Stimulated activated naive B cell treated with anti-CD40 and anti-IgM and Interleukin-4, amounts not matched to agents 10 μg/mL and 1 μg/mL and 100 μg/mL, for 72 hours (primary cell): Measurements from ENCODE around the gene OR2Z1.
A peak's percentile ranks its signal among the peaks of the same experiment; 100 is the strongest.

Experiments
- ATAC-seq, 2 donors: fragments of 150-1000 bp; cut with Tn5 transposase; replicated peaks; 2 replicates each; pipeline ENCODE4 v1.10.0; 2021; ENCODE audit warnings: moderate library complexity in 1 of 2
- DNase-seq: peaks from one replicate; pipeline ENCODE4 v3.0.0; 2021
- H3K27ac Mint-ChIP-seq: one replicate; pipeline ENCODE4 v1.8.0; 2022; ENCODE audit warnings: mild to moderate bottlenecking, mixed read lengths
- H3K27me3 Mint-ChIP-seq, 2 donors: one replicate each; pipeline ENCODE4 v1.8.0; 2022; ENCODE audit warnings: mixed read lengths in 2 of 2
- H3K36me3 Mint-ChIP-seq, 2 donors: one replicate each; pipeline ENCODE4 v1.8.0; 2022; ENCODE audit warnings: mixed read lengths in 2 of 2, mild to moderate bottlenecking in 1 of 2
- H3K4me1 Mint-ChIP-seq, 2 donors: one replicate each; pipeline ENCODE4 v1.8.0; 2022; ENCODE audit warnings: mixed read lengths in 2 of 2, mild to moderate bottlenecking in 1 of 2
- H3K4me3 Mint-ChIP-seq, 2 donors: one replicate each; pipeline ENCODE4 v1.8.0; 2022; ENCODE audit warnings: mild to moderate bottlenecking in 2 of 2, mixed read lengths in 2 of 2, moderate library complexity in 1 of 2
- H3K9me3 Mint-ChIP-seq, 2 donors: one replicate each; pipeline ENCODE4 v1.8.0; 2022; ENCODE audit warnings: mixed read lengths in 2 of 2, mild to moderate bottlenecking in 1 of 2

OR2Z1 gene, protein sequence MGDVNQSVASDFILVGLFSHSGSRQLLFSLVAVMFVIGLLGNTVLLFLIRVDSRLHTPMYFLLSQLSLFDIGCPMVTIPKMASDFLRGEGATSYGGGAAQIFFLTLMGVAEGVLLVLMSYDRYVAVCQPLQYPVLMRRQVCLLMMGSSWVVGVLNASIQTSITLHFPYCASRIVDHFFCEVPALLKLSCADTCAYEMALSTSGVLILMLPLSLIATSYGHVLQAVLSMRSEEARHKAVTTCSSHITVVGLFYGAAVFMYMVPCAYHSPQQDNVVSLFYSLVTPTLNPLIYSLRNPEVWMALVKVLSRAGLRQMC

DNA sequence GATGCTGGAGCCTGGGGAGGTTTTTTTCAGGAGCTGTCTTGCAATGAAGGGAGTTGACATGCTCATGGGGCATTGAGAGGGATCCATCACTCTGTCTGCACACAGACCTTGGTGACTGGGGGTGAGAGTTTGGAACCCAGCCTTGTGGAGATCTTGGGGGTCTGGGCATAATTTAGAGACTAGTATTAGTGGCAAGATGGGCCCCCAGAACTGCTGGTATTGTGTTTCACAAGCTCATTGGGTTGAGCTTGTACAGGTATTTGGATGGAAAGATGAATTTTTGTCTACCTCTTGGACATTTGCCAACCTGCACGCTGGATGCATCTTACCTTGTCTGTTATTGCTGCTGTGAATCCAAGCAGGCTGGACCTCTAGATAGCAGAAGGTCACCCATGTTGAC lies at the start of gene OR2Z1:
OR2Z1 (plus strand) TSS at position 301 of the 400 bp plus-strand sequence. CDS start 9,395 bp downstream, outside the sequence.
- Mint-ChIP-seq H3K4me1 (no peaks in the 10 kb centered on the region), H3K27me3 (peaks cover 12 to 29% of the 10 kb centered on the region in 2 donors), H3K27ac (no peak within 1 kb of the TSS), H3K4me3 (no peak within 1 kb of the TSS), H3K9me3 (peaks cover 7 to 9% of the 10 kb centered on the region in 2 donors), H3K36me3 (no peaks in the 10 kb centered on the region)
- no peak for DNase-seq
- ATAC-seq: no peak

DNA sequence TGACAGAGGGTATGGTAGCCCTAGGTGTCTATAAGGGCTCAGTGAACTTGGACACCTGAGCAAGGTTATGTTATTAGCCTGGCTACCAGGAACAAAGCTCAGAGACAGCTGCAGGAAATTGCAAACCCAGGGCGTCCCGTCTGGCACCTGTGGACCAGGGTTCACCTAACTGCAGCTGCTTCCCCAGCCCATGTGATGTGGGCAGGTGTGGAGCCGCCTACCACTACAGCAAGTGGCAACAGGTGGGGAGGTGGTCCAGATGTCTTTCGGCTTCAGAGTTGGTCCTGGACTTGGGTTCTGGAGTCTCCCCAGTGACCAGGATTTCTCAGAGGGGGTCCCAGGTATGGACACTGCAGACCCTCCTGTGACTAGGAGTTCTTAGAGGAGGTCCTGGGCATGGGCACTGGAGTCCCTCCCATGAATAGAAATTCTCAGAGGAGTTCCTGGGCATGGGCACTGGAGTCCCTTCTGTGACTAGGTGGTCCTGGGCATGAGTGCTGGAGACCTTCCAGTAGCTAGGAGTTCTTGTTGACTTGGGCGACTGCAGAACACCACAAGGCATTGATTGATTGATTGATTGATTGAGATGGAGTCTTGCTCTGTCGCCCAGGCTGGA lies 48.0 kb upstream of the OR2Z1 start:
- ATAC-seq (no peak), DNase-seq (no peak)
- Mint-ChIP-seq H3K4me3 (no peak overlapping the region), H3K27me3 (peaks cover 0 to 5% of the 10 kb centered on the region in 2 donors), H3K36me3 (peaks cover 0 to 2% of the 10 kb centered on the region in 2 donors), H3K27ac (no peak overlapping the region), H3K9me3 (peaks cover 5 to 10% of the 10 kb centered on the region in 2 donors), H3K4me1 (peaks cover 9 to 16% of the 10 kb centered on the region in 2 donors)

DNA sequence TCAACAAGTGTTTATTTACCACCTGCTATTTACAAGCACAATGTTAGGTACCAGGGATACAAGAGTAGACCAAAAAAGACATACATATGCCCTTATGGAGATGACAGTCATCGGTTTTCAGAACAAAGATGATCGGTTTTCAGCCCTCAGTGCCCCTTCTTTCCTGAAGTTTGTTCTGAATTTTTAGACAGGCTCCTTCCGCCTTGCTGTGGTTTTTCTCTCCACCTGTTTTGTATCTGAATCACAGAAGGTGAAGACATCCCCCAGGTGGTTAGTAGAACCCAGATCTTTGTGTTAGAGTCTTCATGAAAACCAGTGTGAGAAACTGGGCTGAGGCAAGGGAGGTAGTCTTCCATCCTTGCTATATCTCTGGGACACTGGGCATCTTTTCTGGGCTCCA lies 46.4 kb upstream of the OR2Z1 start:
- peaks cover 0 to 2% of the 10 kb centered on the region in 2 donors for H3K36me3 Mint-ChIP-seq
- ATAC-seq: no peak
- H3K9me3 Mint-ChIP-seq: peaks cover 6 to 11% of the 10 kb centered on the region in 2 donors
- no peak overlapping the region for H3K4me3 Mint-ChIP-seq
- peaks cover 8 to 11% of the 10 kb centered on the region in 2 donors for H3K4me1 Mint-ChIP-seq
- peaks cover 0 to 5% of the 10 kb centered on the region in 2 donors for H3K27me3 Mint-ChIP-seq
- no peak overlapping the region for H3K27ac Mint-ChIP-seq
- no peak for DNase-seq

DNA sequence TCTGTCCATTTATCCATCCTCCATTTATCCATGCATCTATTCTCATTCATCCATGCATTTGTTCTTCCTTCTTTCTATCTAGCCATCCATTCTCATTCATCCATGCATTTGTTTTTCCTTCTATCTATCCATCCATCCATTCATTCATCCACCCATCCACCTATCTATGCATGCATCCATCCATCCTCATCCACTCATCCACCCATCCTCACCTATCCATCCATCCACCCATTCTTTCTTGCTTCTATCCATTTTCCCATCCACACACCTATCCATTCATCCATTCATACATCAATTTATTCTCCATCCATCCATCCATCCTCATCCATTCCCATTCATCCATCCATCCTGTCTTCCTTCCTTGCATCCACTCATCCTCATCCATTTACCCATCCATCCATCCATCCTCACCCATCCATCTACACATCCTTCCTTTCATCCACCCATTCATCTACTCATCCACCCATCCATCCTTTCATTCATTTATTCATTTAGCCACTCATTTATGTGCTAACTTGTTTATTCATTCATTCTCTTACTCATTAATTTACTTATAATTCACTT lies 43.1 kb upstream of the OR2Z1 start:
- no peak for DNase-seq
- Mint-ChIP-seq H3K36me3 (peaks cover 0 to 2% of the 10 kb centered on the region in 2 donors), H3K4me1 (peaks cover 0 to 3% of the 10 kb centered on the region in 2 donors), H3K27me3 (peaks cover 15% of the 10 kb centered on the region in 2 donors), H3K4me3 (no peak overlapping the region), H3K9me3 (peaks cover 11 to 14% of the 10 kb centered on the region in 2 donors), H3K27ac (no peak overlapping the region)
- no peak for ATAC-seq

DNA sequence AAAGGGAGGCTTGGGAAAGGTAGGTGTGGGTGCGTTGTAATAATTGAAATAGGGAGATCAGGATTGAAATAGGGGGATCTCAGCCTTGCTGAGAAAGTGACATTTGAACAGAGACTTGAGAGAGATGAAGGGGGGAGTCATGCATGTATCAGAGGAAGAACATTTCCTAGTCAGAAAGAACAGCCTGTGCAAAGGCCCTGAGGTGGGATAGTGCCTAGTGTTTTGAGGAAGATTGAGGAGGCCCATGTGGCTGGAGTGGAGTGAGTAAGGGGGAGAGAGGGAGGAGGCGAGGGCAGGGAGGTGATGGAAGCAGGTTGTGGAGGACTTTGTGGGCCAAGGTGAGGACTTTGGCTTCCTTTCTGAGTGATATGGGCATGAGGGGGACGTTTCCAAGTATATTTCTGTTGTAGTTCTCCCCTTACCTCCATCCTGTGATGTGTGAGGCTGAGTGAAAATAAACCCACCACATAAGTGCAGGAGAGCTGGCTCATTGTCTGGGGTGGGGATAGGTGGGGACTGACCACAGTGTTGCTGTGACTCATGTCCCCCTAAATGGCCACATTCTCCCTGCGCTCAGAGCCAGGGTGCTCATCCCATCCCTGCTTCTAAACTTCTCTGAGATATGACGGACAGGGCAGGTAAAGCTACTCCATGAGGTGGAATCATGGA lies 40.6 kb upstream of the OR2Z1 start:
- no peak overlapping the region for H3K27ac Mint-ChIP-seq

DNA sequence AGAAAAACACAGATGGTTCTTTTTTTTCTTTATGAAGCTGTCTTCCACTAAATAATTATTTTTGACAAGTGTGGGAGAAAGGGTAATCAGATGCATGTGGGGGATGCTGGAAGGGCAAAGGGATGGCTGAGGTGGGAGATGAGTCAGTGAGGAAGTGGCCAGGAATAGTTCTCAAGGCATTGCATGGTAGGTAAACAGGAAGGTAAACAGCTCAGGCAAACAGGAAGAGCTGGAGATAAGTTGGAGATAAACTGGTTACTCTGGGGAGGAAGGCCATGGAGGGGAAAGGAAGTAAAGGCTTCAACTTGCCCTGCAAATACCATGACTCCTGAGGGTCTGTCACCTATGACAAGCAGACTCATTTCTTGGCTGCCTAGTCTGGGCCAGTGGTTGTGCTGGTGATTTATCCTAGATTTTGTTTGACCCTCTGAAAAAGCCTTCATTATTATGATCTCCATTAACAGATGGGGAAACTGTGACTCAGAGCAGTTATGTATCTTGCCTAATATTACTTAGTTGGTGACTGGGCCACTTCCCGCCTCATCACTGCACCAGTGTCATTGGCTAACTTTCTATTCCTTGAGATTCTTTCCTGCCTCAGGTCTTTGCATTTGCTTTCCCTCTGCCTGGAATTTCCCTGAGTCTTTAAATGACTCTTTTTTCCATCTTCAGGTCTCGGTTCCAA lies 39.9 kb upstream of the OR2Z1 start:
- H3K4me1 Mint-ChIP-seq: peaks cover 0 to 3% of the 10 kb centered on the region in 2 donors
- H3K36me3 Mint-ChIP-seq: peaks cover 0 to 2% of the 10 kb centered on the region in 2 donors
- no peak overlapping the region for H3K27ac Mint-ChIP-seq
- peaks cover 11 to 14% of the 10 kb centered on the region in 2 donors for H3K9me3 Mint-ChIP-seq
- H3K27me3 Mint-ChIP-seq: peaks cover 15 to 19% of the 10 kb centered on the region in 2 donors
- ATAC-seq: no peak
- no peak for DNase-seq
- H3K4me3 Mint-ChIP-seq: no peak overlapping the region

More for the DNA sequence above, 40.6 kb upstream of the OR2Z1 start:
- ATAC-seq (no peak), DNase-seq (no peak)
- Mint-ChIP-seq H3K4me1 (peaks cover 0 to 3% of the 10 kb centered on the region in 2 donors), H3K36me3 (peaks cover 0 to 2% of the 10 kb centered on the region in 2 donors), H3K9me3 (peaks cover 11 to 14% of the 10 kb centered on the region in 2 donors), H3K4me3 (no peak overlapping the region), H3K27me3 (peaks cover 15 to 17% of the 10 kb centered on the region in 2 donors)

DNA sequence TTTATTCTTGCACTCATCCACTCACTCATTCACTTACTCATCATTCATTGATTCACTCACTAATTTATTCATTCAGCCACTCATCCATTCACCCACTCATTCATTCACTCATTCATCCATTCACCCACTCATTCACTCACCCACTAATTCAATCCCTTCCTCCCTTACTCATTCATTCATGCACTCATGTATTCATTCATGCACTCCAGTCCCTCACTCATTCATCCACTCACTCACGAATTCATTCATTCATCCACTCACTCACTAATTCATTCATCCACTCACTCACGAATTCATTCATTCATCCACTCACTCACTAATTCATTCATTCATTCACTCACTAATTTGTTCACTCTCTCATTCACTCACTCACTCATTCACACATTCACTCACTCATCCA lies 39.0 kb upstream of the OR2Z1 start:
- peaks cover 15 to 22% of the 10 kb centered on the region in 2 donors for H3K27me3 Mint-ChIP-seq
- no peak overlapping the region for H3K4me3 Mint-ChIP-seq
- peaks cover 11 to 14% of the 10 kb centered on the region in 2 donors for H3K9me3 Mint-ChIP-seq
- ATAC-seq: no peak
- H3K36me3 Mint-ChIP-seq: peaks cover 0 to 2% of the 10 kb centered on the region in 2 donors
- DNase-seq: no peak
- peaks cover 0 to 3% of the 10 kb centered on the region in 2 donors for H3K4me1 Mint-ChIP-seq
- H3K27ac Mint-ChIP-seq: no peak overlapping the region

DNA sequence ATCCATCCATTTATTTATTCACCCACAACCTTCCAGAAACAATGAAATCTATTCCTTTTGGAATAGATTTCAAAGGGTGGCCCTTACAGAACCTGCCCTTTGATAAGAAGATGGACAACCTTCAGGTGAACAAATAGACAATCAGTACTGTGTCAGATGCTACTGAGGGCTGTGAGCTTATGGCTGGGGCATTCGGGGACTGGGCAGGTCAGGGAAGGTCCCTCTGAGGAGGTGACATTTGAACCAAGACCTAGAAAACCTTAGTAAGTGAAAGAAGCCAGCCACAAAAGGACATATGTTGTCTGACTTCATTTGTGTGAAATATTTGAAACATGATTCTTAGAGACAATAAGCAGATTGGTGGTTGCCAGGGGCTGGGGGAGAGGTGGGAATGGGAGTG lies 38.5 kb upstream of the OR2Z1 start:
- no peak overlapping the region for H3K4me3 Mint-ChIP-seq
- H3K27ac Mint-ChIP-seq: no peak overlapping the region

DNA sequence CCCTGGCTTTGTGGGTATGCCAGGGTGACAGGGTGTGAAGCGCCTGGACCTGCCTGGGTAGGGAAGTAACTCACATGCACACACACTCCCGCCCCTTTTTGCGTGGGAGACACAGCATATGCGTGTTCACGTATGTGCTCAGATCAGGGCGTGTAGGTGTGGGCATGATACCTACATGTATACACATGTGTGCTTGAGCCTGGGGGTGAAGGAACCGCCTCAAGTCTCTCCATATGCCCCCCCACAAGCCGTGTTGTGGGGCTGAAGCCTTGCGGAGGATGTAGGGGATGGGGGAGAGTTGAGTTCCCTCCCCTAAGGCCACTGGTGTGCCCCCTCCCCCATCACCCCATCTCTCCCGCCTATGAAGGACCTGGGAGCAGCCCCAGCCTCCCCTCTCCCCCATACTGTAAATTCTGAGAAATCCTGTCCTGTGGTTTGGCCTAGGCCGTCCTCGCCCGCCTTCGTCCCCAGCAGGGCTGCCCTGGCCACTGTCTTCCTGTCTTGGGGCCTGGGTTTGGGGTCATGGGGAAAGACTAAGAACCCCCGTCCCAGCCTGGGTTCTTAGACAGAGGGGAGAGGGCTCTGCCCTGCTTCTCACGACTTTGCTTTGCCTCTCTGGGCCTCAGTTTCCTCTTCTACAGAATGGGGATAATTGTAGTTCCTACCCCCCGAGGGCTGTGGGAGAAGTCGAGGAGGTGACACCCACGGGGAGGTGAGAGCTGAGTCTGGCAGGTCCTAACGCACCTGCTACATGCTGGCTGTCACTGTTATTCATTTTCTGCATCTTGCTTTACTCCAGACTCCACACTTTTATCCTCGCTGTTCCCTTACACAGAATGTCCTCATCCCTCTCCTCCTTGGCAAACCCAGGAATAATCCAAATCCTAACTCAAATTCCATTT lies 37.2 kb upstream of the OR2Z1 start:
- no peak overlapping the region for H3K27ac Mint-ChIP-seq
- no peaks in the 10 kb centered on the region for H3K36me3 Mint-ChIP-seq
- no peak overlapping the region for H3K4me3 Mint-ChIP-seq
- peaks cover 0 to 3% of the 10 kb centered on the region in 2 donors for H3K4me1 Mint-ChIP-seq
- peaks cover 4 to 5% of the 10 kb centered on the region in 2 donors for H3K9me3 Mint-ChIP-seq
- DNase-seq (no peak), ATAC-seq (no peak)
- H3K27me3 Mint-ChIP-seq: peaks cover 15 to 17% of the 10 kb centered on the region in 2 donors

More for the DNA sequence above, 38.5 kb upstream of the OR2Z1 start:
- DNase-seq (no peak), ATAC-seq (peak in 1 of 2 donors; percentile 33)
- peaks cover 0 to 2% of the 10 kb centered on the region in 2 donors for H3K36me3 Mint-ChIP-seq
- H3K4me1 Mint-ChIP-seq: peaks cover 0 to 3% of the 10 kb centered on the region in 2 donors
- peaks cover 11% of the 10 kb centered on the region in 2 donors for H3K9me3 Mint-ChIP-seq
- peaks cover 15 to 21% of the 10 kb centered on the region in 2 donors for H3K27me3 Mint-ChIP-seq

DNA sequence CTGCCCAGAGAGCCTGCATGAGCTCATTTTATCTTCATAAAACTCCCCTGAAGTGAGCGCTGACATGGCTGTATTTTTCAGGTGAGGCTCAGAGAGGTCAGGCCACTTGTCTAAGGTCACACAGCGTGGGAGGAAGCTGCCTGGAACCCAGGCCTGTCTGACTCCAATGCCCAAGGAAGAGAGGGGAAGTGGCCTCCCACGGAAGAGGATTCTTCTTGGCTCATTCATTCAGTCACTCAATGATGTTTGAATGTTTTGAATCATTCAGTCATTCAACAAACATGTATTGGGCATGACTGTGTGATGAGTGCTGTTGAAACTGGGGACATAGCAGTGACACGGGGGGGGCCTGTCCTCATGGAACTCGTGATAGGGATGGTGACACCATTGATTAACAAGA lies 34.9 kb upstream of the OR2Z1 start:
- ATAC-seq (no peak), DNase-seq (no peak)
- Mint-ChIP-seq H3K27me3 (peaks cover 14 to 20% of the 10 kb centered on the region in 2 donors), H3K36me3 (no peaks in the 10 kb centered on the region), H3K4me1 (peaks cover 0 to 3% of the 10 kb centered on the region in 2 donors), H3K9me3 (peaks cover 2 to 4% of the 10 kb centered on the region in 2 donors), H3K4me3 (no peak overlapping the region), H3K27ac (no peak overlapping the region)

DNA sequence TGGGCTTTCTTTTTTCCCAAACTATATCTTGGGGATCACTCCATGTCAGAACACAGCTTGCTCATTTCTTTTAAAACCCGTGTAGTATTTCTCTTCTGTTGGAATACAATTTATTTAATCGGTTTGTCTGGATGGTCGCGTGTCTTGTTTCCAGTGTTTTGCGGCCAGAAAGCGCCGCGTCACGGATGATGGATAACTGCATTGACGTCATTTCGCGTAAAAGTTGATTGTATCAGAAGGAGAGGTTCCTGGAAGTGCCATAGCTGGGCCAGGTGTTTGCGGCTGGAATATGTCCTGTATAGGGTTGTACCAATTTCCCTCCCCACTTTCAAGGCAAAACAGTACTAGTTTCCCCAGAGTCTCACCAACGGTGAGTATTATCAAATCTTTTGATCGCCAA lies 32.5 kb upstream of the OR2Z1 start:
- Mint-ChIP-seq H3K27ac (no peak overlapping the region), H3K36me3 (no peaks in the 10 kb centered on the region)
- DNase-seq: no peak

DNA sequence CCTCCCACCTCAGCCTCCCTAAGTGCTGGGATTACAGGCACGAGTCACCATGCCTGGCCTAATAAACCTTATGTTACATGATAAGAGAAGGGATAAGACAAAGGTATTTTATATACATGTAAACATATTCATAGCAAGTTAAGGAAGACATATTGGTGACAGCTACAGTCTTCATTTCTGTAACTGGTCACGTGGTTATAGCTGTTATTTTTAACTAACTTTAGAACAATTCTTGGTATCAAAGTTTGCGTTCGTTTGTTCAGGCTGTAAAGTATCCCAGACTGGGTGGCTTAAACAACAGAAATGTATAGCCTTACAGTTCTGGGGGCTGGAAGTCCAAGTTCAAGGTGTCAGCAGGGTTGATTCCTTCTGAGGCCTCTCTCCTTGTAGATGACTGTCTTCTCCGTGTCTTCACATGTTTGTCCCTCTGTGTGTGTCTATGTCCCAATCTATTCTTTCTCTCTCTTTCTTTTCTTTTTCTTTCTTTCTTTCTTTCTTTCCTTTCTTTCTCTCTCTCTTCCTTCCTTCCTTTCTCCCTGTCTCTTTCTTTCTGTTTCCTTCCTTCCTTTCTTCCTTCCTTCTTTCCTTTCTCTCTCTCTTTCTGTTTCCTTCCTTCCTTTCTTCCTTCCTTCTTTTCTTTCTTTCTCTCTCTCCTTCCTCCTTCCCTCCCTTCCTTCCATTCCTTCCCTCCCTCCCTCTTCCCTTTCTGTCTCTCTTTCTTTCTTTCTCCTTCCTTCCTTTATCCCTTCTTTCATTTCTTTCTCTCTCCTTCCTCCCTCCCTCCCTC lies 30.5 kb upstream of the OR2Z1 start:
- H3K27me3 Mint-ChIP-seq: peaks cover 19 to 47% of the 10 kb centered on the region in 2 donors
- DNase-seq: no peak
- H3K36me3 Mint-ChIP-seq: no peaks in the 10 kb centered on the region
- no peaks in the 10 kb centered on the region for H3K9me3 Mint-ChIP-seq
- no peaks in the 10 kb centered on the region for H3K4me1 Mint-ChIP-seq
- no peak overlapping the region for H3K4me3 Mint-ChIP-seq
- ATAC-seq: no peak
- H3K27ac Mint-ChIP-seq: no peak overlapping the region

More for the DNA sequence above, 32.5 kb upstream of the OR2Z1 start:
- Mint-ChIP-seq H3K27me3 (peaks cover 11 to 32% of the 10 kb centered on the region in 2 donors), H3K9me3 (no peaks in the 10 kb centered on the region), H3K4me3 (no peak overlapping the region), H3K4me1 (no peaks in the 10 kb centered on the region)
- no peak for ATAC-seq
